ENCODE data around the gene DLGAP4.

Gene DLGAP4

DNA sequence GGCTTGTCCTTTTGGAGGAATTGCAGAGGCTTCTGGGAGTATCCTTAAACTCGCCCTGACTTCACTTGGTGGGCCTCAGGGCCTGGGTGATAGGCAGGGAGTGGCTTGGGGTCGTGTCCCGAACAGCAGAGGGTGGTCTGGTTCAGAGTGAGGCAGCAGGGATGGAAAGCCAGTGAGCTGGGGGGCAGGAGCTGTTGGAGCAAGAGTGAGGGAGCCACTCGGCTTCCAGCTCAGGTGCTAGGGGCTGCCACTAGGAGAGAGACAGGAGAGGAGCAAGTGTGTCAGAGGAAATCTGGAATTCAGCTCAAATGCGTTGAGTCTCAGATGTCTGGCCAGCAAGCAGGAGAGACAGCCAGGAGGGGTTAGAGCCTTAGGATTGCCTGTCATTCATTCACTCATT, 85.8 kb downstream of the DLGAP4 start:
- TF ChIP-seq, protein P1, sequence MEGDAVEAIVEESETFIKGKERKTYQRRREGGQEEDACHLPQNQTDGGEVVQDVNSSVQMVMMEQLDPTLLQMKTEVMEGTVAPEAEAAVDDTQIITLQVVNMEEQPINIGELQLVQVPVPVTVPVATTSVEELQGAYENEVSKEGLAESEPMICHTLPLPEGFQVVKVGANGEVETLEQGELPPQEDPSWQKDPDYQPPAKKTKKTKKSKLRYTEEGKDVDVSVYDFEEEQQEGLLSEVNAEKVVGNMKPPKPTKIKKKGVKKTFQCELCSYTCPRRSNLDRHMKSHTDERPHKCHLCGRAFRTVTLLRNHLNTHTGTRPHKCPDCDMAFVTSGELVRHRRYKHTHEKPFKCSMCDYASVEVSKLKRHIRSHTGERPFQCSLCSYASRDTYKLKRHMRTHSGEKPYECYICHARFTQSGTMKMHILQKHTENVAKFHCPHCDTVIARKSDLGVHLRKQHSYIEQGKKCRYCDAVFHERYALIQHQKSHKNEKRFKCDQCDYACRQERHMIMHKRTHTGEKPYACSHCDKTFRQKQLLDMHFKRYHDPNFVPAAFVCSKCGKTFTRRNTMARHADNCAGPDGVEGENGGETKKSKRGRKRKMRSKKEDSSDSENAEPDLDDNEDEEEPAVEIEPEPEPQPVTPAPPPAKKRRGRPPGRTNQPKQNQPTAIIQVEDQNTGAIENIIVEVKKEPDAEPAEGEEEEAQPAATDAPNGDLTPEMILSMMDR (IDR thresholded peaks at IDR 0.05; ENCODE audit: low read depth, low read length): no peak

GRCh38 chr20:36392989-36393388, 86.8 kb downstream of the DLGAP4 start:
- TF ChIP-seq, protein P1 (IDR thresholded peaks at IDR 0.05; ENCODE audit: low read depth, low read length): no peak
- no peak overlapping the region for H3K4me3 ChIP-seq (ENCODE audit: low read depth, low read length)

More for the DNA sequence above, 85.8 kb downstream of the DLGAP4 start:
- no peak overlapping the region for H3K4me3 ChIP-seq (ENCODE audit: low read depth, low read length)

DNA sequence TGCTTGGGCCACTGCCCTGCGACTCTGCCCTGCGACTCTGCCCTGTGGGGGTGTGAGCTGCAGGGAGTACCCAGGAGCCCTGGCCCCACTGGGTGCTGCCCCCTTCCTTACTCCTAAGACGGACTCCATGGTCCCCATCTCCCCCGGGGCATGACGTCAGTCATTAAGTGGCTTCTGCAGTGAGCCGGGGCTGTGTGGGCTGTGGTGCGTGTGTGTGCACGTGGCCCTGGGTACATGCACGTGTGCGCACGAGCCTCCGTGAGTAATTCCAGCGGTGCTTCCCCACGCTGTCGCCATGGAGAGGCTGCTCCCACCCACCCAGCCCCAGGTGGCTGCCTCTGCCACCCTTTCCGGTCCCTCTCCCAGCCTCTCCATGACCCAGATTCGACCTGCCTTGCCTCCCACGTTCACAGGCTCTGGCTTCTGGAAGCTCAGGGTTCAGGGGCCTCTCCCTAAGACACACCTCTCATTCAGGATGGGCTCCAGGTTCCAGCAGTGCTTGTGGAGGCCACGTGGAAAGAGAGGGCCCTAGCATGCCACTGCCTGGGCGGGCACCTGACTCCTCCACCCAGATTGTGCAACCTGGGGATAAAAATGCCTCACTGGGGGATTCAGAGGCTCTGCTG, 88.3 kb downstream of the DLGAP4 start:
- TF ChIP-seq, protein P1 (IDR thresholded peaks at IDR 0.05; ENCODE audit: low read depth, low read length): no peak
- H3K4me3 ChIP-seq (ENCODE audit: low read depth, low read length): no peak overlapping the region

DNA sequence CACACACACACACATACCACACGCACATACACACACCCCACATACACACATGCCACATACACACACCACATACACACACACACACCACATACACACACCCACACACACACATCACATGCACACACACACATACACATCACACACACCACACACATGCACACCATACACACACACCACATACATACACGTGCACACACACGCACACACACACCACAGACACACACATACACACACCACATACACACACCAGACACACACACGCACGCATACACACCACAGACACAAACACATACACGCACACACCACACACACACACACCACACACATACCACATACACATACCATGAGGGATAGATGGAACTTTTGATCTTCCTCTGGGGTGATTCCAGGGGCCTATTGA, 90.2 kb downstream of the DLGAP4 start:
- TF ChIP-seq, protein P1 (IDR thresholded peaks at IDR 0.05; ENCODE audit: low read depth, low read length): no peak
- H3K4me3 ChIP-seq (ENCODE audit: low read depth, low read length): no peak overlapping the region

- no peak overlapping the region for H3K4me3 ChIP-seq (ENCODE audit: low read depth, low read length)
- TF ChIP-seq, protein P1 (IDR thresholded peaks at IDR 0.05; ENCODE audit: low read depth, low read length): no peak
These were observed 90.9 kb downstream of the DLGAP4 start for GRCh38 chr20:36396847-36397630.

DNA sequence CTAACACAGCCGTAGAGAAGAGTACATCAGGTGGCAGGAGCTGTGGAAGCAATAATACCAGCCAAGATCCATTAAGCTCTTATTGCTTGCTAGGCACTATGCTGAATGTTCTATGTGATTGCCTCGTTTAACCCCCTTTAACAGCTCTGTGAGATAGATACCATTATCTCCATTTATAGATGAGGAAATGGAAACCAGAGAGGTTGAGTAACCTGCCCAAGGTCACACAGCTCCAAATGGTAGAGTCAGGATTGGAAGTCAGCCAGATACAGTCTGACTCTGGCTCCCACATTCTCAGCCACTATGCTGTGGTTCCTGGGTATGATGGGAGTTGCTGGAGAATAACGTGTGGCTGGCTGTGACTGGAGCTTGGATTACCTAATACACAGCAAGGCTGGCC, 92.4 kb downstream of the DLGAP4 start:
- TF ChIP-seq, protein P1 (IDR thresholded peaks at IDR 0.05; ENCODE audit: low read depth, low read length): no peak
- no peak overlapping the region for H3K4me3 ChIP-seq (ENCODE audit: low read depth, low read length)

All from WI38 (cell line).